Fibroblast of the conjunctiva (primary cell): ENCODE data around the gene CUL9.

ENCODE experiments used
- DNase-seq: peaks from one replicate; pipeline ENCODE4 v3.0.0-alpha.2; 2010; ENCODE audit warnings: low read depth

The CUL9 gene

GRCh38 chr6:43229803-43230620 is 48.0 kb downstream of the CUL9 start:
- DNase-seq: no peak

DNA sequence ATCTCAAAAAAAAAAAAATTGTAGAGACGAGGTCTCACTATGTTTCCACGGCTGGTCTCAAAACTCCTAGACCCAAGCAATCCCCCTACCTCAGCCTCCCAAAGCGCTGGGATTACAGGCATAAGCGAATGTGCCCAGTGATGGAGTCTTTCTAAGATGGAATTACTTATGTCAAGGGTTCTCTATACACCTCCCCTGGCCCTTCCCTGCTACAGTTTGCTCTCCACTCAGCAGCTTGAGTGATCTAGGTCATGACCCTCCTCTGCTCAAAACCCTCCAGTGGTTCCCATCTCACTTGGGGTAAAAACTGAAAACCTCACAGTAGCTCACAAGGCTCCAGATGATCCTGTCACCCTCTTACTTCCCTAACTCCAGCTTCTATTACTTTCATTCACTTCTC is 49.1 kb downstream of the CUL9 start:
- no peak for DNase-seq

- DNase-seq: no peak
These were observed 49.9 kb downstream of the CUL9 start for GRCh38 chr6:43231735-43232450.

DNA sequence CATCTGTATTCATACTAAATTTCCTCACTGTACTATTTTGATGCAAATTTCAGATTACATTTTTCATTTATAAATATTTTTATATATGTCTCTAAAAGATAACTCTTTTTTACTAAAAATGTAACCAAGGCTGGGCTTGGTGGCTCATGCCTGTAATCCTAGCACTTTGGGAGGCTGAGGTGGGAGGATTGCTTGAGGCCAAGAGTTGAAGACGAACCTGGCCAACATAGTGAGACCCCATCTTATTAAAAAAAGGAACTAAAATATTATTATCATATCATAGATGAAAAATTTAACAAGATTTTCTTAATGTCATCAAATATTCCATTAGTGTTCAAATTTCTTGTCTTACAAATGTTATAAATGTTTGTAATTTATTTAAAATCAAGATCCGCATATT is 53.8 kb downstream of the CUL9 start:
- DNase-seq: no peak

- no peak for DNase-seq
These were observed 57.1 kb downstream of the CUL9 start for GRCh38 chr6:43239054-43239453.

- no peak for DNase-seq
These were observed 59.0 kb downstream of the CUL9 start for GRCh38 chr6:43240950-43241349.

- DNase-seq: no peak
These were observed 59.5 kb downstream of the CUL9 start for GRCh38 chr6:43241446-43241845.

DNA sequence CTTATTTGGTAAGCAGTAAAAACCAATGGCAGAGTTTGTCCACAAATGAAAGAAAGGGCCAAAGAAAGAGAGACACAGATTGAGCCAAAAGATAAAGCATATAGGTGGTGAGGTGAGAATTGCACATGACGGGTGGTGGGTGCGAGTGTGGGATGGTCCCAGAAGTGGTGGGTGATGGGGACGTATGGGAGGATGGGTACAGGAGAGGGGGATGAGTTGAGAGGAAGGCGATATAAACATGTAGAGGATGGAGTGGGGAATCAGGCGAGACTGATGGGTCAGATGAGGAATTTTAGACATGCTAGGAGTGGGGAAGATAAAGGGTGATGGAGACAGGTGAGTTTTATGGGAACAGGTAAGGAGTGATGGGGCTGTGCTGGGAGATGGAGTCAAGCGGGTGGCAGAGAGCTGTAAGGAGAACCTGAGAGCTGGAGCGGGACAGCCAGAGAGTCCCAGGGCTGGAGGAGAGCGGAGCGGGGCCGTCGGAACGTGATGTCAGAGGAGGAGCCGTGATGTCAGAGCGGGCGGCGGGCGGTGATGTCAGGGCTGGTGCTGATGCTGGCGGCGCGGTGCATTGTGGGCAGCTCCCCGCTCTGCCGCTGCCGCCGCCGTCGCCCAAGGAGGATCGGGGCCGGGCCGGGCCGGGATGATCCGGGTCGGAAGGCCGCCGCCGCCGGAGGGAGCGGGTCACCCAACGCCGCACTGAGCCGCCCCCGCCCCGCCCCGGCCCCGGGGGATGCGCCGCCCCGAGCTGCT is 61.1 kb downstream of the CUL9 start, which contains the start of gene TTBK1:
Gene TTBK1 (plus strand): TSS at position 574 of the 756 bp plus-strand sequence. CDS start 3,180 bp downstream, outside the sequence.
- no peak for DNase-seq

GRCh38 chr6:43243664-43244321 is 61.8 kb downstream of the CUL9 start:
- DNase-seq: no peak

DNA sequence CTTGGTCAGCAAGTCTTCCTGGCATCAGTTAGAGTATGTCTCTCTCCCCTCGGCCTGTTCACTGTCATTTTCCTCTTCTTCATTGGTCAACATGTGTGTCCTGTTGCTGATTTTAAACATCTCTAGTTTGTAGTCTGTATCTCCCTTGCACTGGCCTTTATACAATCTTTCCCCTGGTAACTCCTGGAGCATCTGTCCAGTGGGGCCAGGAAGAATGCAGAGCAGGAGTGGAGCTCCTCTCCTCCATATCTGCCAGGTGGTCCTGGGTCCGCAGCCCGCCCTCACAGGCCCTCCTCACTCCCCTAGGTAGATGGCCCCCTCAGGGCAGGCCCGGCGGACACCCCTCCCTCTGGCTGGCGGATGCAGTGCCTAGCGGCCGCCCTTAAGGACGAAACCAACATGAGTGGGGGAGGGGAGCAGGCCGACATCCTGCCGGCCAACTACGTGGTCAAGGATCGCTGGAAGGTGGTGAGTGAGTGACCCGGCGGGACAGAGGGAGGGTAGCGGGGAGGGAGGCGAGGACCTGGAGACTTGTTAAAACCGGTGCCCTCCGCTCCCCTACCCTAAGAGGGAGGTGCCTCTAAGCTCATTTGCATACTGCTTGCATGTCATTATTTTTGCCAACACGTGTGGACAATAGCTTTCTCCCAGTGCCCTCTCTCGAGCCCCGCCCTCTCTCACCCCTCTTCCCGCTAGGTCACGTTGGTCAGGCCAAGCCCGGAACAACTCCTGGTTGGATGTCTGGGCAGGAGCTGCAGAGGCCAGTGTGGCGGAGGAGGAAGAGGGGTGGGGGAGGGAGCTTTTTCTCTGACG is 64.5 kb downstream of the CUL9 start:
- no peak for DNase-seq

DNA sequence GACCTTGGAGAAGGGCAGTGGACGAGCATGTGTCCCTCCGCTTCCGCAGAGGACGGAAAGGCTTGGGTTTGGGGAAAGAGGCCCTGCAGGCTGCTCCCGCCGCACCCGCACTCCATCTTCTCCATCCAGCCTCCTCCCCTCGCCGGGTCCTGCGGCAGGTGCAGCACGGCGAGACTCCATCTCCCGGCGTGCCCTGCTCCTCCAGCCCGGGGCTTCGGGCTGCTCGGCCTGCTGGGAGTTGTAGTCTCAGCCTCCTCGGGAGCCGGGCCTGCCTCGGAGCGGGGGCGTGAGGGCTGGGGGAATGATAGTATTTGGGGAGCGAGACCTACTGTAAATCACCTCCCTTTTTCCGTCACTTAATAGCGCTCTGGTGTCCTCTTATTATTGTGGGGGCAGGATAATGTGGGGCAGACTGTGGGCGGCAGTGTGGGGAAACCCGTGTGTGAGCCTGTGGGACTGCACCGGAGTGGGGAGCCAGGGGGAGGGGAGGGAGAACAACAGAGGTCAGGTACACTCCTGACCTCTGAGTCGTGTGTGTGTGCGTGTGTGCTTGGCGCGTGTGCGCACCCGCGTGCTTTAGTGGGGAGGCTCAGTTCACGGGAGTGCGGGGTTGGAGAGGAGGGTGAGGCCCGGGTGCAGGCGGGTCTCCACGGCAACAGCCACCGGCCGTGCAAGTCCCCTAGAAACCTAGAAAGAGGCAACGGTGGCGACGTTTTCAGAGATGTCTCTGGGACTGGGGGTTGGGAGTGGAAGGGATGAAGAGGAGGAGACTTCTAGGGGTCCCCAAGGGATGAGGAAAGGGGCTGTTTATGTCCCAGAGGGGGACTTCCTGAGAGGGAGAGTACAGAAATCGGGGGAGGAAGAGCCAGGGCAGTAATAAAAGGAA is 65.4 kb downstream of the CUL9 start:
- no peak for DNase-seq

GRCh38 chr6:43248101-43248500 is 66.1 kb downstream of the CUL9 start:
- DNase-seq: no peak

DNA sequence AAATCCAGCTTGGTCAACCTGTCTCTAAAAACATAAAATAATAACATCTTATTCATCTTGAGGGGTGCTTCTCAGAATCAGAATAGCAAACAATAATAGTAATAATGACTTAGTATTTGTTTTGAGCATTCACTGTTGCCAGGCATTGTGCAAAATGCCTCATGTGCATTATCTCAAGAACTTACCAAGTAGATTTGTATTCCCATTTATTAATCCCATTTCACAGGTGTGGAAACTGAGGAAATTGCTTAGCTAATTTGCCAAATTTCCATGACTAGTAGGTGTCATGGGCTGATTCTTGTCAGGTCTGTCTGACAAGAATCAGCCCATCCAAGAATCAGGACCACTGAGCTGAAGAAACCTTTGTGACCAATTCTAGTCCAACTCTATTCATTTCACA is 66.8 kb downstream of the CUL9 start:
- DNase-seq: no peak

DNA sequence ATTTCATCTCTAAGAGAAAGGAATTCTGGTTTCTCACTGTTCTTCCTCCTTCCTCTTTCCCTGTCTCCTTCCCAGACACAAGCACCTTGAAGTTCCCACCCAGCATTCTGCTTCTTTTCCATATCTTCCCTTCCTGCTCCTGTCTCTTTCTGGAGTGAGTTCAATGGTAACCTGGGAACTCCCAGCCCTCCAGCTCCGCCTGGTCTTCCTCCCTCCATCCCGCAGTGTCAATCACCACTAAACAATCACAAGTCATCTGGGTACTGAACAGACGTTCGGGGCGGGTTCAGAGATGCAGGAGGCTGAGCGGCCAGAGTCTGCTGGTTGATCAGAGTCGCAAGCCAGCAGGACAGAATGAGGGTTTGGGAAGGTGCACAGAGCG is 69.0 kb downstream of the CUL9 start:
- no peak for DNase-seq

GRCh38 chr6:43253401-43253800 is 71.4 kb downstream of the CUL9 start:
- DNase-seq: no peak

DNA sequence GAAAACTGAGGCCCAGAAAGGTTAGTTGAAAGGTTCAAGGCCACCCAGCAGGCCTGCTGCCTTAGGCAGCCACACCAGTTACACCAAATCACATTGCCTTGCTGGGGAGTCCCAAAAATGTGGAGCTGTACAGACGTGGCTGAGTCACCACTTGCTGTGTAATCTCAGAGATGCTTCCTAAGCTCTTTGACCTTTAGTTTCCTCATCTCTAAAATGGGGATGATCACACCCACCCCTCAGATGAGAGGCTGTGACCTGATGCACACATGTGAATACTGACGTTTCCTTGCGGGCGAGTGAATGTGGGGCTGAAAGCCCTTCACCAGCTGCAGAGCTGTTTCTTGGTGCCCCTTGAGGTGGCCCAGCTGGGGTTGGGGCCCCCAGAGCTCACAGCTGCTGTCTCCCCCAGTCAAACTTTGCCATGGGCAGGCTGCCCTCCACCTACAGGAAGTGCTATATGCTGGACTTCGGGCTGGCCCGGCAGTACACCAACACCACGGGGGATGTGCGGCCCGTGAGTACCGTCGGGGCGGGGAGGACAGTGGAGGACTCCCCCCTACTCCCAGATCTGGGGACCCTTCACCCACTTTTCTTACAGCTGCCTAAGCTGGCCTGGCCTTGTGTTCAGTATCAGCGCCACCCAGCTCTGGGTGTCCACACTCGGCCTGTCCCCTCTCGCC is 72.3 kb downstream of the CUL9 start:
- DNase-seq: no peak

GRCh38 chr6:43254846-43255245 is 72.8 kb downstream of the CUL9 start:
- DNase-seq: no peak

DNA sequence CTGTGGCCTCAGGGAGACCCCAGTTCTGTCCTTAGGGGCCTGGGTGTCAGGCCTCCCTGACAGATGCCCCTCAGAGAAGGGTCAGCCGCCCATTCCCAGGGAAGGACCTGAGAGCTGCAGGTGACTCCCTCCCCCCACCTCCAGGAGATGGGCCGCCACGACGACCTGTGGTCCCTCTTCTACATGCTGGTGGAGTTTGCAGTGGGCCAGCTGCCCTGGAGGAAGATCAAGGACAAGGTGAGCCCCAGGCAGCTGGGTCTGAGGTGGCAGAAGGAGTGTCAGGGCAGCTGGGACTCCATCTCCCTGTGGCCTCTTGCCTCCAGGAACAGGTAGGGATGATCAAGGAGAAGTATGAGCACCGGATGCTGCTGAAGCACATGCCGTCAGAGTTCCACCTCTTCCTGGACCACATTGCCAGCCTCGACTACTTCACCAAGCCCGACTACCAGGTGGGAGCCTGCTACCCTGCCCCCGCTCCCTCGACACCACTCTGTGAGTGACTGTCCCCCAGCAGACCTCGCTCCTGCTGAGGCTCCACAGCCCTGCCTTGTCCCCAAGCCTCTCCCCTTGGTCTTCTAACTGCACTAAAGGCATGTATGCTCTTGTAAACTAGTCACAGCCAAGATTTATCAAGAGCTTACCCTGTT is 73.5 kb downstream of the CUL9 start:
- no peak for DNase-seq

GRCh38 chr6:43256670-43257366 is 74.8 kb downstream of the CUL9 start:
- DNase-seq: no peak
